Medulla oblongata (tissue), 1 donor: ENCODE measurements around the gene KLHL6.
"Not testable (repeated sequence)": the region's sequence is repeated elsewhere in the genome, so short reads cannot be mapped to it uniquely, and the experiment has no call there.

Experiments
- DNase-seq: peaks from one replicate; pipeline ENCODE4 v3.0.0-alpha.2; 2015; ENCODE audit errors: extremely low spot score

The KLHL6 gene

GRCh38 chr3:183448369-183449128, 107.0 kb downstream of the KLHL6 start:
- peak; percentile 21 for DNase-seq

- peak; percentile 84 for DNase-seq
Measured at GRCh38 chr3:183447206-183448001, 108.1 kb downstream of the KLHL6 start.

- no peak for DNase-seq
Measured at GRCh38 chr3:183446838-183447205, 108.7 kb downstream of the KLHL6 start.

GRCh38 chr3:183444748-183445147, 110.8 kb downstream of the KLHL6 start:
- DNase-seq = no peak

GRCh38 chr3:183443395-183444385, 111.8 kb downstream of the KLHL6 start:
- DNase-seq = no peak

GRCh38 chr3:183442994-183443393, 112.5 kb downstream of the KLHL6 start:
- no peak for DNase-seq

GRCh38 chr3:183440521-183440920, 115.0 kb downstream of the KLHL6 start:
- not testable (repeated sequence) for DNase-seq

GRCh38 chr3:183439515-183439914, 116.0 kb downstream of the KLHL6 start:
- DNase-seq = no peak

GRCh38 chr3:183438735-183439134, 116.8 kb downstream of the KLHL6 start:
- no peak for DNase-seq

GRCh38 chr3:183437666-183438564, 117.6 kb downstream of the KLHL6 start:
- no peak for DNase-seq
